ENCODE results near the gene PSME1. TPM values are rescaled to one million over a fixed set of nuclear protein-coding genes. Genes with fewer than 3 reads are reported as not detected.
A peak's percentile ranks its signal among the peaks of the same experiment; 100 is the strongest.

The PSME1 gene
- polyA plus RNA-seq, 1 donor (not counting 4 experiments of a cell fraction or from before 2014, with no cell fraction given) = 75.1 TPM

GRCh38 chr14:24160499-24160849, 24.5 kb downstream of the PSME1 start:
- FAIRE-seq = no peak
- Histone ChIP-seq H3K27ac (ENCODE audit: control insufficient read depth, insufficient read depth, low read length) (peak overlapping the region; percentile 99), H3K9me3 (ENCODE audit: control insufficient read depth, low read depth, low read length) (no peaks in the 10 kb centered on the region), H3K9me1 (ENCODE audit: control insufficient read depth, extremely low read depth, insufficient read depth, low read length) (no peaks in the 10 kb centered on the region), H3K36me3 (ENCODE audit: control insufficient read depth in 2 of 2, extremely low read depth in 1 of 2, insufficient read depth in 2 of 2, low read length in 2 of 2) (peaks cover 51 to 60% of the 10 kb centered on the region in 2 experiments), H2AFZ (ENCODE audit: control insufficient read depth, low read length) (no peak overlapping the region), H4K20me1 (ENCODE audit: control insufficient read depth, extremely low read depth, insufficient read depth, low read length) (no peaks in the 10 kb centered on the region), H3K4me1 (ENCODE audit: control insufficient read depth, extremely low read depth, insufficient read depth, low read length) (peaks cover 29% of the 10 kb centered on the region), H3K9ac (ENCODE audit: control insufficient read depth, extremely low read depth, insufficient read depth, low read length) (peak overlapping the region; percentile 100), H3K4me3 (ENCODE audit: control insufficient read depth in 2 of 3, extremely low read depth in 1 of 3, insufficient read depth in 2 of 3, low read depth in 1 of 3, low read length in 3 of 3) (no peak overlapping the region), H3K4me2 (ENCODE audit: control insufficient read depth, extremely low read depth, insufficient read depth, low read depth, low read length) (no peak overlapping the region), H3K79me2 (ENCODE audit: control insufficient read depth, insufficient read depth, low read length) (peaks cover 32% of the 10 kb centered on the region), H3K27me3 (ENCODE audit: control insufficient read depth, extremely low read depth, insufficient read depth, low read length) (no peaks in the 10 kb centered on the region)
- DNase-seq (ENCODE audit: low read depth, low spot score) = no peak
- TF ChIP-seq CTCF (optimal IDR thresholded peaks at IDR 0.05 in 1 of 3, IDR thresholded peaks at IDR 0.05 in 1 of 3, conservative IDR thresholded peaks at IDR 0.05 in 1 of 3; ENCODE audit: extremely low read depth in 1 of 3, insufficient read depth in 2 of 3, low read length in 3 of 3) (no peak), EZH2 (IDR thresholded peaks at IDR 0.05; ENCODE audit: low read length) (no peak)
- dilution Hi-C loops (cut with MboI; ENCODE audit: extremely low pct_ligation_motif_present, low sequenced_read_pairs) = no loop called here

- peak within 1 kb of the TSS; percentile 37 for H2AFZ ChIP-seq (ENCODE audit: control insufficient read depth, low read length)
- H3K27me3 ChIP-seq (ENCODE audit: control insufficient read depth, extremely low read depth, insufficient read depth, low read length) = no peaks in the 10 kb centered on the region
- H3K9me1 ChIP-seq (ENCODE audit: control insufficient read depth, extremely low read depth, insufficient read depth, low read length) = no peaks in the 10 kb centered on the region
- TF ChIP-seq CTCF (optimal IDR thresholded peaks at IDR 0.05 in 1 of 3, IDR thresholded peaks at IDR 0.05 in 1 of 3, conservative IDR thresholded peaks at IDR 0.05 in 1 of 3; ENCODE audit: extremely low read depth in 1 of 3, insufficient read depth in 2 of 3, low read length in 3 of 3) = peak; percentile 89 to 98 (median 97)
- no peak for TF ChIP-seq EZH2 (IDR thresholded peaks at IDR 0.05; ENCODE audit: low read length)
- peak within 1 kb of the TSS; percentile 72 to 96 (median 95) for H3K4me3 ChIP-seq (ENCODE audit: control insufficient read depth in 2 of 3, extremely low read depth in 1 of 3, insufficient read depth in 2 of 3, low read depth in 1 of 3, low read length in 3 of 3)
- peaks cover 51 to 60% of the 10 kb centered on the region in 2 experiments for H3K36me3 ChIP-seq (ENCODE audit: control insufficient read depth in 2 of 2, extremely low read depth in 1 of 2, insufficient read depth in 2 of 2, low read length in 2 of 2)
- H3K27ac ChIP-seq (ENCODE audit: control insufficient read depth, insufficient read depth, low read length) = peak within 1 kb of the TSS; percentile 99
- peak; percentile 83 for DNase-seq (ENCODE audit: low read depth, low spot score)
- H3K79me2 ChIP-seq (ENCODE audit: control insufficient read depth, insufficient read depth, low read length) = peaks cover 32% of the 10 kb centered on the region
- H3K4me2 ChIP-seq (ENCODE audit: control insufficient read depth, extremely low read depth, insufficient read depth, low read depth, low read length) = peak within 1 kb of the TSS; percentile 100
- no peaks in the 10 kb centered on the region for H4K20me1 ChIP-seq (ENCODE audit: control insufficient read depth, extremely low read depth, insufficient read depth, low read length)
- peak; percentile 73 for FAIRE-seq
- H3K9ac ChIP-seq (ENCODE audit: control insufficient read depth, extremely low read depth, insufficient read depth, low read length) = peak within 1 kb of the TSS; percentile 100
- dilution Hi-C loops (cut with MboI; ENCODE audit: extremely low pct_ligation_motif_present, low sequenced_read_pairs) = no loop called here
- no peaks in the 10 kb centered on the region for H3K9me3 ChIP-seq (ENCODE audit: control insufficient read depth, low read depth, low read length)
- peaks cover 29% of the 10 kb centered on the region for H3K4me1 ChIP-seq (ENCODE audit: control insufficient read depth, extremely low read depth, insufficient read depth, low read length)
These were observed 25.1 kb downstream of the PSME1 start, which contains the start of gene IRF9 for GRCh38 chr14:24160850-24161804. Gene IRF9 (plus strand): TSS chr14:24161265. CDS start chr14:24162145, 880 bp downstream.

Measured in keratinocyte (primary cell).